ENCODE results near the gene GGT6.

GGT6 gene

DNA sequence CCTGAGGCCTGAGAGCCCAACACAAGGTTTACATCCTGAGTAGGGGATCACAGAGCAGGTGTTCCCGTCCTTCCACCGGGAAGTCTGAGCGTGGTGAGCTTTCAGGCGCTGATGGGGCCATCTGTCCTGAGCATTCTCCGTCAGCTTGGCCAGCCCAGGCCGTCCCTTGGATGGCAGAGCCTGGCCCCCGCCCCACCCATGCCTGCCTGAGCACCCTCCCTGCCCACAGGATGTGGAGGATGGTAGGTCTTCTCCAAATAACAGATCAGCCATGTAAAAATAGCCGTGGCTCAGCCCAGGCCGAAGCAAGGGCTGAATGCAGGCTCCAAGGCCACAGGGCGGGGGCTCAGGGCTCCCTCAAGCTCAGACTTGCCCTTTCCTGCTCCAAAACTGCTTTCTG, 41.5 kb downstream of the GGT6 start:
- TF ChIP-seq TOX (CRISPR knock-in tag; IDR thresholded peaks at IDR 0.05; ENCODE audit: borderline replicate concordance) (no peak), ZNF565 (CRISPR knock-in tag; conservative IDR thresholded peaks at IDR 0.05; ENCODE audit: low read depth) (no peak), ZC3H10 (CRISPR knock-in tag; IDR thresholded peaks at IDR 0.05) (no peak), ARNTL (CRISPR knock-in tag; IDR thresholded peaks at IDR 0.05; ENCODE audit: borderline replicate concordance, low read depth) (no peak), RARB (CRISPR knock-in tag; IDR thresholded peaks at IDR 0.05) (no peak), ISL1 (CRISPR knock-in tag; IDR thresholded peaks at IDR 0.05) (no peak)
- TF ChIP-seq, protein P1, sequence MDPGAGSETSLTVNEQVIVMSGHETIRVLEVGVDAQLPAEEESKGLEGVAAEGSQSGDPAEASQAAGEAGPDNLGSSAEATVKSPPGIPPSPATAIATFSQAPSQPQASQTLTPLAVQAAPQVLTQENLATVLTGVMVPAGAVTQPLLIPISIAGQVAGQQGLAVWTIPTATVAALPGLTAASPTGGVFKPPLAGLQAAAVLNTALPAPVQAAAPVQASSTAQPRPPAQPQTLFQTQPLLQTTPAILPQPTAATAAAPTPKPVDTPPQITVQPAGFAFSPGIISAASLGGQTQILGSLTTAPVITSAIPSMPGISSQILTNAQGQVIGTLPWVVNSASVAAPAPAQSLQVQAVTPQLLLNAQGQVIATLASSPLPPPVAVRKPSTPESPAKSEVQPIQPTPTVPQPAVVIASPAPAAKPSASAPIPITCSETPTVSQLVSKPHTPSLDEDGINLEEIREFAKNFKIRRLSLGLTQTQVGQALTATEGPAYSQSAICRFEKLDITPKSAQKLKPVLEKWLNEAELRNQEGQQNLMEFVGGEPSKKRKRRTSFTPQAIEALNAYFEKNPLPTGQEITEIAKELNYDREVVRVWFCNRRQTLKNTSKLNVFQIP (CRISPR knock-in tag; IDR thresholded peaks at IDR 0.05; ENCODE audit: borderline replicate concordance, low read depth) = no peak
- no peak for ATAC-seq

- ATAC-seq = no peak
- TF ChIP-seq, protein P2, sequence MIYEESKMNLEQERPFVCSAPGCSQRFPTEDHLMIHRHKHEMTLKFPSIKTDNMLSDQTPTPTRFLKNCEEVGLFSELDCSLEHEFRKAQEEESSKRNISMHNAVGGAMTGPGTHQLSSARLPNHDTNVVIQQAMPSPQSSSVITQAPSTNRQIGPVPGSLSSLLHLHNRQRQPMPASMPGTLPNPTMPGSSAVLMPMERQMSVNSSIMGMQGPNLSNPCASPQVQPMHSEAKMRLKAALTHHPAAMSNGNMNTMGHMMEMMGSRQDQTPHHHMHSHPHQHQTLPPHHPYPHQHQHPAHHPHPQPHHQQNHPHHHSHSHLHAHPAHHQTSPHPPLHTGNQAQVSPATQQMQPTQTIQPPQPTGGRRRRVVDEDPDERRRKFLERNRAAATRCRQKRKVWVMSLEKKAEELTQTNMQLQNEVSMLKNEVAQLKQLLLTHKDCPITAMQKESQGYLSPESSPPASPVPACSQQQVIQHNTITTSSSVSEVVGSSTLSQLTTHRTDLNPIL (CRISPR knock-in tag; IDR thresholded peaks at IDR 0.05; ENCODE audit: low read depth) = no peak
- TF ChIP-seq GLIS3 (CRISPR knock-in tag; IDR thresholded peaks at IDR 0.05) = no peak
- TF ChIP-seq ZNF8 (CRISPR knock-in tag; IDR thresholded peaks at IDR 0.05) = no peak
- TF ChIP-seq ZNF70 (CRISPR knock-in tag; IDR thresholded peaks at IDR 0.05) = no peak
- TF ChIP-seq ZNF565 (CRISPR knock-in tag; conservative IDR thresholded peaks at IDR 0.05; ENCODE audit: low read depth) = no peak
- no peak for TF ChIP-seq ZC3H10 (CRISPR knock-in tag; IDR thresholded peaks at IDR 0.05)
These were observed 43.6 kb downstream of the GGT6 start for GRCh38 chr17:4516735-4517134.

GRCh38 chr17:4515501-4515900, 44.9 kb downstream of the GGT6 start:
- no peak for ATAC-seq
- no peak for TF ChIP-seq OSR1 (CRISPR knock-in tag; IDR thresholded peaks at IDR 0.05)
- no peak for TF ChIP-seq SNAI2 (CRISPR knock-in tag; IDR thresholded peaks at IDR 0.05)
- no peak for TF ChIP-seq ARNTL (CRISPR knock-in tag; IDR thresholded peaks at IDR 0.05; ENCODE audit: borderline replicate concordance, low read depth)
- TF ChIP-seq, protein P3, sequence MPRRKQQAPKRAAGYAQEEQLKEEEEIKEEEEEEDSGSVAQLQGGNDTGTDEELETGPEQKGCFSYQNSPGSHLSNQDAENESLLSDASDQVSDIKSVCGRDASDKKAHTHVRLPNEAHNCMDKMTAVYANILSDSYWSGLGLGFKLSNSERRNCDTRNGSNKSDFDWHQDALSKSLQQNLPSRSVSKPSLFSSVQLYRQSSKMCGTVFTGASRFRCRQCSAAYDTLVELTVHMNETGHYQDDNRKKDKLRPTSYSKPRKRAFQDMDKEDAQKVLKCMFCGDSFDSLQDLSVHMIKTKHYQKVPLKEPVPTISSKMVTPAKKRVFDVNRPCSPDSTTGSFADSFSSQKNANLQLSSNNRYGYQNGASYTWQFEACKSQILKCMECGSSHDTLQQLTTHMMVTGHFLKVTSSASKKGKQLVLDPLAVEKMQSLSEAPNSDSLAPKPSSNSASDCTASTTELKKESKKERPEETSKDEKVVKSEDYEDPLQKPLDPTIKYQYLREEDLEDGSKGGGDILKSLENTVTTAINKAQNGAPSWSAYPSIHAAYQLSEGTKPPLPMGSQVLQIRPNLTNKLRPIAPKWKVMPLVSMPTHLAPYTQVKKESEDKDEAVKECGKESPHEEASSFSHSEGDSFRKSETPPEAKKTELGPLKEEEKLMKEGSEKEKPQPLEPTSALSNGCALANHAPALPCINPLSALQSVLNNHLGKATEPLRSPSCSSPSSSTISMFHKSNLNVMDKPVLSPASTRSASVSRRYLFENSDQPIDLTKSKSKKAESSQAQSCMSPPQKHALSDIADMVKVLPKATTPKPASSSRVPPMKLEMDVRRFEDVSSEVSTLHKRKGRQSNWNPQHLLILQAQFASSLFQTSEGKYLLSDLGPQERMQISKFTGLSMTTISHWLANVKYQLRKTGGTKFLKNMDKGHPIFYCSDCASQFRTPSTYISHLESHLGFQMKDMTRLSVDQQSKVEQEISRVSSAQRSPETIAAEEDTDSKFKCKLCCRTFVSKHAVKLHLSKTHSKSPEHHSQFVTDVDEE (CRISPR knock-in tag; IDR thresholded peaks at IDR 0.05) = no peak
- TF ChIP-seq CSDC2 (CRISPR knock-in tag; IDR thresholded peaks at IDR 0.05) = no peak

- ATAC-seq = no peak
- TF ChIP-seq, protein P4, sequence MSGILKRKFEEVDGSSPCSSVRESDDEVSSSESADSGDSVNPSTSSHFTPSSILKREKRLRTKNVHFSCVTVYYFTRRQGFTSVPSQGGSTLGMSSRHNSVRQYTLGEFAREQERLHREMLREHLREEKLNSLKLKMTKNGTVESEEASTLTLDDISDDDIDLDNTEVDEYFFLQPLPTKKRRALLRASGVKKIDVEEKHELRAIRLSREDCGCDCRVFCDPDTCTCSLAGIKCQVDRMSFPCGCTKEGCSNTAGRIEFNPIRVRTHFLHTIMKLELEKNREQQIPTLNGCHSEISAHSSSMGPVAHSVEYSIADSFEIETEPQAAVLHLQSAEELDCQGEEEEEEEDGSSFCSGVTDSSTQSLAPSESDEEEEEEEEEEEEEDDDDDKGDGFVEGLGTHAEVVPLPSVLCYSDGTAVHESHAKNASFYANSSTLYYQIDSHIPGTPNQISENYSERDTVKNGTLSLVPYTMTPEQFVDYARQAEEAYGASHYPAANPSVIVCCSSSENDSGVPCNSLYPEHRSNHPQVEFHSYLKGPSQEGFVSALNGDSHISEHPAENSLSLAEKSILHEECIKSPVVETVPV (CRISPR knock-in tag; IDR thresholded peaks at IDR 0.05) = no peak
- TF ChIP-seq ARNTL (CRISPR knock-in tag; IDR thresholded peaks at IDR 0.05; ENCODE audit: borderline replicate concordance, low read depth) (no peak), BACH2 (CRISPR knock-in tag; IDR thresholded peaks at IDR 0.05; ENCODE audit: borderline replicate concordance) (no peak), ESRRG (CRISPR knock-in tag; IDR thresholded peaks at IDR 0.05) (no peak), ZC3H10 (CRISPR knock-in tag; IDR thresholded peaks at IDR 0.05) (no peak), ZFP30 (CRISPR knock-in tag; IDR thresholded peaks at IDR 0.05) (no peak), ISL1 (CRISPR knock-in tag; IDR thresholded peaks at IDR 0.05) (no peak), GLIS3 (CRISPR knock-in tag; IDR thresholded peaks at IDR 0.05) (no peak), ZFP3 (CRISPR knock-in tag; IDR thresholded peaks at IDR 0.05) (no peak), ZNF70 (CRISPR knock-in tag; IDR thresholded peaks at IDR 0.05) (no peak), ZNF565 (CRISPR knock-in tag; conservative IDR thresholded peaks at IDR 0.05; ENCODE audit: low read depth) (no peak)
- TF ChIP-seq, protein P2 (CRISPR knock-in tag; IDR thresholded peaks at IDR 0.05; ENCODE audit: low read depth) = no peak
These were observed 45.6 kb downstream of the GGT6 start for GRCh38 chr17:4514779-4515178.

Measured in SK-N-SH treated with all-trans-retinoic acid at 6 μM for 48 hours (cell line).